Measurements from ENCODE around the gene SEMA4D. TPM values are rescaled to one million over a fixed set of nuclear protein-coding genes. Genes with fewer than 3 reads are reported as not detected.

SEMA4D gene
- total and polyA plus RNA-seq, 2 of the 13 experiments (the other 11 are each of a cell fraction or from before 2014, with no cell fraction given): 0.13 to 0.16 TPM

- peak; percentile 86; the same call in 1 of the 2 replicates for TF ChIP-seq WIZ (CRISPR knock-in tag; IDR thresholded peaks at IDR 0.05)
- TF ChIP-seq GMEB1 (CRISPR knock-in tag; IDR thresholded peaks at IDR 0.05; ENCODE audit: borderline replicate concordance): peak; percentile 90
- TF ChIP-seq EEA1 (CRISPR knock-in tag; IDR thresholded peaks at IDR 0.05; ENCODE audit: borderline replicate concordance): peak; percentile 88; the same call in 1 of the 2 replicates
- TF ChIP-seq ZNF383 (CRISPR knock-in tag; IDR thresholded peaks at IDR 0.05; ENCODE audit: borderline replicate concordance): no peak
- TF ChIP-seq TGIF2 (CRISPR knock-in tag; IDR thresholded peaks at IDR 0.05): no peak
- no peak for TF ChIP-seq U2AF2 (IDR thresholded peaks at IDR 0.05; ENCODE audit: low read depth, low read length)
- TF ChIP-seq XBP1 (CRISPR knock-in tag; IDR thresholded peaks at IDR 0.05): no peak
- TF ChIP-seq IRF1 (CRISPR knock-in tag; IDR thresholded peaks at IDR 0.05; ENCODE audit: low read depth): no peak
- peak; percentile 71; the same call in 1 of the 2 replicates for TF ChIP-seq ZNF543 (CRISPR knock-in tag; IDR thresholded peaks at IDR 0.05)
- TF ChIP-seq SP2 (CRISPR knock-in tag; IDR thresholded peaks at IDR 0.05): peak; percentile 95
- TF ChIP-seq YEATS2 (CRISPR knock-in tag; IDR thresholded peaks at IDR 0.05; ENCODE audit: borderline replicate concordance): peak; percentile 95
- TF ChIP-seq NCOA1 (CRISPR knock-in tag; IDR thresholded peaks at IDR 0.05): peak; percentile 95
- 0 out of 2 replicates have a peak, but pooled peaks have one; percentile 59 for TF ChIP-seq ZBTB42 (CRISPR knock-in tag; IDR thresholded peaks at IDR 0.05)
- peak; percentile 70; the same call in 1 of the 2 replicates for TF ChIP-seq ZSCAN21 (CRISPR knock-in tag; IDR thresholded peaks at IDR 0.05; ENCODE audit: borderline replicate concordance)
- no peak for TF ChIP-seq RAD51 (IDR thresholded peaks at IDR 0.05; ENCODE audit: borderline replicate concordance)
- TF ChIP-seq MTERF4 (CRISPR knock-in tag; IDR thresholded peaks at IDR 0.05): peak; percentile 94
- TF ChIP-seq DPF2 (CRISPR knock-in tag; IDR thresholded peaks at IDR 0.05; ENCODE audit: borderline replicate concordance, low read depth): no peak
- TF ChIP-seq ZNF749 (CRISPR knock-in tag; IDR thresholded peaks at IDR 0.05; ENCODE audit: borderline replicate concordance): peak; percentile 72
- no peak for TF ChIP-seq CREBL2 (CRISPR knock-in tag; IDR thresholded peaks at IDR 0.05; ENCODE audit: borderline replicate concordance)
- peak; percentile 32 for TF ChIP-seq ARID5B (CRISPR knock-in tag; IDR thresholded peaks at IDR 0.05)
- peak; percentile 47 for TF ChIP-seq RAD21 (CRISPR knock-in tag; IDR thresholded peaks at IDR 0.05)
- TF ChIP-seq ETV6 (CRISPR knock-in tag; conservative IDR thresholded peaks at IDR 0.05): peak; percentile 85; the same call in 1 of the 2 replicates
Observed at GRCh38 chr9:89318123-89319014, 179.5 kb downstream of the SEMA4D start, which contains the start of gene SECISBP2 (continued).
